Activated T-helper 2 cell treated with anti-CD3 and anti-CD28 coated beads, Interferon-gamma antibody, Interleukin-2, Interleukin-4, amounts not matched to agents 10 μg/mL and 5 μg/mL and 100 μg/mL, durations not matched to agents 14 hours and 24 hours and 36 hours (primary cell): Measurements from ENCODE around the gene APOB. TPM values are rescaled to one million over a fixed set of nuclear protein-coding genes. Genes with fewer than 3 reads are reported as not detected.

ENCODE experiments used
- DNase-seq: peaks from one replicate; pipeline ENCODE4 v3.0.0; 2021; ENCODE audit warnings: low spot score
- H3K27ac Mint-ChIP-seq: one replicate; pipeline ENCODE4 v1.8.0; 2021; ENCODE audit warnings: mixed read lengths
- H3K27me3 Mint-ChIP-seq: one replicate; pipeline ENCODE4 v1.8.0; 2021; ENCODE audit warnings: low read depth, mixed read lengths
- H3K36me3 Mint-ChIP-seq: one replicate; pipeline ENCODE4 v1.8.0; 2021; ENCODE audit warnings: low read depth, mixed read lengths
- H3K4me1 Mint-ChIP-seq: one replicate; pipeline ENCODE4 v1.8.0; 2021; ENCODE audit warnings: low read depth, mixed read lengths
- H3K4me3 Mint-ChIP-seq: one replicate; pipeline ENCODE4 v1.8.0; 2021; ENCODE audit warnings: low read depth, mild to moderate bottlenecking, moderate library complexity, mixed read lengths
- H3K9me3 Mint-ChIP-seq: one replicate; pipeline ENCODE4 v1.8.0; 2021; ENCODE audit warnings: mixed read lengths
- intact Hi-C: fragments of 100-400 bp; cut with micrococcal nuclease; formaldehyde crosslinking; loops from one replicate; pipeline ENCODE4 v1.15.1; 2023
- total RNA-seq: library from RNA; stranded (reverse); gene quantifications from 2 replicates; pipeline ENCODE4 v1.2.3, GENCODE V29; 2022

APOB gene
- total RNA-seq, 1 donor from 2014 or later = not detected

- Mint-ChIP-seq H3K4me1 (no peaks in the 10 kb centered on the region), H3K27ac (no peak overlapping the region), H3K4me3 (no peak overlapping the region), H3K36me3 (no peaks in the 10 kb centered on the region), H3K9me3 (no peaks in the 10 kb centered on the region), H3K27me3 (no peaks in the 10 kb centered on the region)
- no peak for DNase-seq
- intact Hi-C loops = no loop called here
These were observed 88.4 kb downstream of the APOB start for GRCh38 chr2:20955277-20956026.

GRCh38 chr2:20953146-20953824, 90.6 kb downstream of the APOB start:
- Mint-ChIP-seq H3K27me3 (no peaks in the 10 kb centered on the region), H3K36me3 (no peaks in the 10 kb centered on the region), H3K4me3 (no peak overlapping the region), H3K4me1 (no peaks in the 10 kb centered on the region), H3K27ac (no peak overlapping the region), H3K9me3 (no peaks in the 10 kb centered on the region)
- intact Hi-C loops = no loop called here
- DNase-seq = no peak

Other genes with a start within 250 kb of the APOB start
- gene LDAH, start 221.0 kb downstream of the APOB start, total RNA-seq = 34.7 and 35.9 TPM in 2 replicates
- not detected in 2 replicates for gene TDRD15, start 79.9 kb upstream of the APOB start, total RNA-seq